Thyroid gland (tissue), 4 donors: ENCODE measurements around the gene SYT12.

Experiments
- CTCF ChIP-seq, 6 experiments: fragments of 200-600 bp in 3 of 6; fragments of 450-650 bp in 3 of 6; sonication (generic) in 3 of 6; IDR thresholded peaks; one replicate each; pipeline ENCODE4 v1.5.1; 2016 to 2019; ENCODE audit warnings: antibody characterized with exemption in 6 of 6, mild to moderate bottlenecking in 2 of 6, inconsistent platforms in 1 of 6, moderate library complexity in 1 of 6
- POLR2A ChIP-seq, 2 donors: fragments of 450-650 bp; IDR thresholded peaks; one replicate each; pipeline ENCODE4 v1.6.1; 2017; ENCODE audit warnings: antibody characterized with exemption in 2 of 2, mild to moderate bottlenecking in 2 of 2, moderate library complexity in 1 of 2

- TF ChIP-seq CTCF (IDR thresholded peaks at IDR 0.05) (no peak), POLR2A (IDR thresholded peaks at IDR 0.05) (no peak)
Observed at GRCh38 chr11:67024966-67025365, 2.0 kb downstream of the SYT12 start.
